ENCODE measurements around the gene POLR3H.

- TF ChIP-seq CTCF (conservative IDR thresholded peaks at IDR 0.05; ENCODE audit: low read depth in 2 of 2) (peak; percentile 32 to 64), POLR2AphosphoS5 (IDR thresholded peaks at IDR 0.05; ENCODE audit: low read depth) (no peak), NANOG (IDR thresholded peaks at IDR 0.05; ENCODE audit: borderline replicate concordance) (no peak), JUNB (IDR thresholded peaks at IDR 0.05; ENCODE audit: unreplicated experiment) (no peak)
- TF ChIP-seq, protein P1, sequence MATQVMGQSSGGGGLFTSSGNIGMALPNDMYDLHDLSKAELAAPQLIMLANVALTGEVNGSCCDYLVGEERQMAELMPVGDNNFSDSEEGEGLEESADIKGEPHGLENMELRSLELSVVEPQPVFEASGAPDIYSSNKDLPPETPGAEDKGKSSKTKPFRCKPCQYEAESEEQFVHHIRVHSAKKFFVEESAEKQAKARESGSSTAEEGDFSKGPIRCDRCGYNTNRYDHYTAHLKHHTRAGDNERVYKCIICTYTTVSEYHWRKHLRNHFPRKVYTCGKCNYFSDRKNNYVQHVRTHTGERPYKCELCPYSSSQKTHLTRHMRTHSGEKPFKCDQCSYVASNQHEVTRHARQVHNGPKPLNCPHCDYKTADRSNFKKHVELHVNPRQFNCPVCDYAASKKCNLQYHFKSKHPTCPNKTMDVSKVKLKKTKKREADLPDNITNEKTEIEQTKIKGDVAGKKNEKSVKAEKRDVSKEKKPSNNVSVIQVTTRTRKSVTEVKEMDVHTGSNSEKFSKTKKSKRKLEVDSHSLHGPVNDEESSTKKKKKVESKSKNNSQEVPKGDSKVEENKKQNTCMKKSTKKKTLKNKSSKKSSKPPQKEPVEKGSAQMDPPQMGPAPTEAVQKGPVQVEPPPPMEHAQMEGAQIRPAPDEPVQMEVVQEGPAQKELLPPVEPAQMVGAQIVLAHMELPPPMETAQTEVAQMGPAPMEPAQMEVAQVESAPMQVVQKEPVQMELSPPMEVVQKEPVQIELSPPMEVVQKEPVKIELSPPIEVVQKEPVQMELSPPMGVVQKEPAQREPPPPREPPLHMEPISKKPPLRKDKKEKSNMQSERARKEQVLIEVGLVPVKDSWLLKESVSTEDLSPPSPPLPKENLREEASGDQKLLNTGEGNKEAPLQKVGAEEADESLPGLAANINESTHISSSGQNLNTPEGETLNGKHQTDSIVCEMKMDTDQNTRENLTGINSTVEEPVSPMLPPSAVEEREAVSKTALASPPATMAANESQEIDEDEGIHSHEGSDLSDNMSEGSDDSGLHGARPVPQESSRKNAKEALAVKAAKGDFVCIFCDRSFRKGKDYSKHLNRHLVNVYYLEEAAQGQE (IDR thresholded peaks at IDR 0.05; ENCODE audit: unreplicated experiment): no peak
Measured at GRCh38 chr22:41501209-41501608, 43.1 kb downstream of the POLR3H start.
